Esophagus squamous epithelium (tissue), 4 donors: ENCODE data around the gene STYX.

Experiments
- CTCF ChIP-seq, 6 experiments: fragments of 450-650 bp in 4 of 6; fragments of 200-600 bp in 2 of 6; sonication (generic) in 2 of 6; IDR thresholded peaks; one replicate each; pipeline ENCODE4 v1.5.1; 2016 to 2019; ENCODE audit warnings: antibody characterized with exemption in 6 of 6, mild to moderate bottlenecking in 4 of 6, moderate library complexity in 4 of 6
- POLR2A ChIP-seq, 4 donors: fragments of 450-650 bp; IDR thresholded peaks; one replicate each; pipeline ENCODE4 v1.6.1; 2017; ENCODE audit warnings: antibody characterized with exemption in 4 of 4, mild to moderate bottlenecking in 4 of 4, moderate library complexity in 3 of 4

DNA sequence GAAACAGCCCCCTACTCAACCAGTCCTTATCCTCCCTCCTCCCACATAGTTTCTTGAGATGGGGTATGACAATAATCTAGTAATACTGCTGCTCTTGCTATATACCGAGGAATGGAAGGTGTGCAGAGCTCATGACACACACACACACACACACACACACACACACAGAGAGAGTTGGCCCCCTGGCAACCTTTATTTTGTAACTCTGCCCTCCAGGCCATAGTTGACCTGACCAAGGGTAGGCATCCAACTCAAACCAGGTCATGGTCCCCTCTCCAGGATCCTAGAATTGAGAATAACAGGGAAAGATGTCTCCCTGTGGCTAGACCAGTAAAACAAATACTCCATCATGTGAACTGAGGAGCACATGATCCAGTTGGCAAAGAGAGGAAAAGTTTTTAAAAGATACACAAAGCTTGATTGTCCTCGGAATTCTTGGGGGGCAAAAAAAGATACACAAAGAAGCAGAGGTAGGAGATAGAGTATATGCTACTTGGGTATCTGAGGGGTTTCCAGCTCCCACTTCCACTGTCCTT is 45.9 kb upstream of the STYX start:
- TF ChIP-seq CTCF (IDR thresholded peaks at IDR 0.05) = no peak
- no peak for TF ChIP-seq POLR2A (IDR thresholded peaks at IDR 0.05)
